Mesenchymal stem cell (in vitro differentiated cells and primary cell): ENCODE measurements around the gene GADD45A.

Experiments used
- DNase-seq: peaks from one replicate; pipeline ENCODE4 v3.0.0-alpha.2; 2013
- H2AFZ ChIP-seq: one replicate; pipeline ENCODE4 v1.6.1; 2013; ENCODE audit warnings: low read depth, mild to moderate bottlenecking, control low read depth, inconsistent platforms, low read length, moderate library complexity
- H2AK5ac ChIP-seq: 2 replicates; pipeline ENCODE4 v1.6.1; 2013; ENCODE audit warnings: low read length, moderate library complexity, mild to moderate bottlenecking, inconsistent platforms; ENCODE audit not compliant: severe bottlenecking
- H2BK120ac ChIP-seq: one replicate; pipeline ENCODE4 v1.6.1; 2013; ENCODE audit warnings: low read depth, mild to moderate bottlenecking, inconsistent platforms, low read length, moderate library complexity
- H2BK12ac ChIP-seq, 2 experiments: one replicate each; pipeline ENCODE4 v1.6.1; 2013; ENCODE audit warnings: inconsistent platforms in 2 of 2, low read length in 2 of 2, mild to moderate bottlenecking in 2 of 2, moderate library complexity in 2 of 2, control low read depth in 1 of 2
- H2BK15ac ChIP-seq: one replicate; pipeline ENCODE4 v1.6.1; 2013; ENCODE audit warnings: mild to moderate bottlenecking, low read depth, inconsistent platforms; ENCODE audit not compliant: poor library complexity, severe bottlenecking
- H2BK5ac ChIP-seq: 2 replicates; pipeline ENCODE4 v1.6.1; 2013; ENCODE audit warnings: low read depth, mild to moderate bottlenecking, low read length, control low read depth, inconsistent platforms; ENCODE audit not compliant: poor library complexity, severe bottlenecking
- H3K14ac ChIP-seq, 2 experiments: one replicate each; pipeline ENCODE4 v1.6.1; 2013; ENCODE audit warnings: inconsistent platforms in 2 of 2, low read length in 2 of 2, control low read depth in 1 of 2, mild to moderate bottlenecking in 1 of 2, moderate library complexity in 1 of 2
- H3K18ac ChIP-seq, 2 experiments: one replicate each; pipeline ENCODE4 v1.6.1; 2013; ENCODE audit warnings: inconsistent platforms in 2 of 2, low read length in 2 of 2, control low read depth in 1 of 2, low read depth in 1 of 2, mild to moderate bottlenecking in 1 of 2
- H3K23ac ChIP-seq, 2 experiments: one replicate each; pipeline ENCODE4 v1.6.1; 2013; ENCODE audit warnings: inconsistent platforms in 2 of 2, low read length in 2 of 2, mild to moderate bottlenecking in 2 of 2, moderate library complexity in 2 of 2, control low read depth in 1 of 2
- H3K27ac ChIP-seq: 2 replicates; pipeline ENCODE4 v1.5.1; 2013; ENCODE audit warnings: mild to moderate bottlenecking, moderate library complexity, low read length, control low read depth, inconsistent platforms; ENCODE audit not compliant: poor library complexity, severe bottlenecking
- H3K27me3 ChIP-seq, 2 experiments: 2 replicates each; pipeline versions ENCODE4 v1.6.1 to v1.7.0; 2013; ENCODE audit warnings: low read length in 2 of 2, mild to moderate bottlenecking in 2 of 2, moderate library complexity in 2 of 2, control low read depth in 1 of 2, inconsistent platforms in 1 of 2; ENCODE audit not compliant: control insufficient read depth in 1 of 2, insufficient read depth in 1 of 2
- H3K36me3 ChIP-seq, 2 experiments: 2 replicates each; pipeline versions ENCODE4 v1.6.1 to v1.7.0; 2013; ENCODE audit warnings: low read length in 2 of 2, control low read depth in 1 of 2, inconsistent platforms in 1 of 2, low read depth in 1 of 2, mild to moderate bottlenecking in 1 of 2; ENCODE audit not compliant: insufficient read depth in 2 of 2, control insufficient read depth in 1 of 2
- H3K4ac ChIP-seq, 2 experiments: one replicate each; pipeline ENCODE4 v1.6.1; 2013; ENCODE audit warnings: inconsistent platforms in 2 of 2, low read length in 2 of 2, mild to moderate bottlenecking in 2 of 2, moderate library complexity in 2 of 2, control low read depth in 1 of 2, low read depth in 1 of 2
- H3K4me1 ChIP-seq: 2 replicates; pipeline ENCODE4 v1.6.1; 2013; ENCODE audit warnings: low read depth, low read length, control low read depth; ENCODE audit not compliant: control insufficient read depth, insufficient read depth
- H3K4me2 ChIP-seq: 2 replicates; pipeline ENCODE4 v1.6.1; 2013; ENCODE audit warnings: low read length, mild to moderate bottlenecking, inconsistent platforms; ENCODE audit not compliant: poor library complexity, severe bottlenecking
- H3K4me3 ChIP-seq, 2 experiments: 2 replicates each; pipeline versions ENCODE4 v1.5.1 to v1.7.0; 2013; ENCODE audit warnings: low read length in 2 of 2, mild to moderate bottlenecking in 2 of 2, control low read depth in 1 of 2, low read depth in 1 of 2; ENCODE audit not compliant: insufficient read depth in 1 of 2
- H3K79me1 ChIP-seq: replicated peaks from 2 replicates; pipeline ENCODE4 v1.6.1; 2013; ENCODE audit warnings: mild to moderate bottlenecking, control low read depth, low read length, inconsistent platforms; ENCODE audit not compliant: poor library complexity, severe bottlenecking
- H3K9ac ChIP-seq: 2 replicates; pipeline ENCODE4 v1.7.0; 2013; ENCODE audit warnings: mild to moderate bottlenecking, low read length, moderate library complexity
- H3K9me3 ChIP-seq: 2 replicates; pipeline ENCODE4 v1.7.0; 2013; ENCODE audit warnings: mild to moderate bottlenecking, low read length; ENCODE audit not compliant: control insufficient read depth
- H4K8ac ChIP-seq: one replicate; pipeline ENCODE4 v1.6.1; 2013; ENCODE audit warnings: inconsistent platforms, mild to moderate bottlenecking, low read length, moderate library complexity
- H4K91ac ChIP-seq: one replicate; pipeline ENCODE4 v1.6.1; 2013; ENCODE audit warnings: mild to moderate bottlenecking, low read length, inconsistent platforms
- WGBS: methylation state at CpG from one replicate; pipeline ENCODE4 v1.1.7; 2013; ENCODE audit warnings: mixed read lengths; 5-methylcytosine and 5-hydroxymethylcytosine counted together

GADD45A gene

GRCh38 chr1:67673468-67674201 lies 11.4 kb upstream of the GADD45A start:
- H2AK5ac ChIP-seq: no peak overlapping the region
- no peak overlapping the region for H3K27ac ChIP-seq
- H3K4me2 ChIP-seq: no peak overlapping the region
- no peak overlapping the region for H2AFZ ChIP-seq
- no peaks in the 10 kb centered on the region for H3K9me3 ChIP-seq
- H2BK12ac ChIP-seq: no peak overlapping the region
- no peak overlapping the region for H3K4ac ChIP-seq
- H2BK5ac ChIP-seq: no peak overlapping the region
- H3K4me3 ChIP-seq: no peak overlapping the region
- peaks cover 2% of the 10 kb centered on the region for H3K4me1 ChIP-seq
- H3K9ac ChIP-seq: no peak overlapping the region
- DNase-seq: no peak
- no peaks in the 10 kb centered on the region for H3K36me3 ChIP-seq
- H3K14ac ChIP-seq: no peak overlapping the region
- no peak overlapping the region for H4K91ac ChIP-seq
- no peak overlapping the region for H3K23ac ChIP-seq
- no peaks in the 10 kb centered on the region for H3K79me1 ChIP-seq
- no peak overlapping the region for H3K18ac ChIP-seq
- H2BK120ac ChIP-seq: no peak overlapping the region
- H2BK15ac ChIP-seq: no peak overlapping the region
- no CpG with 5 or more reads among the region's 1 CpG for WGBS
- no peaks in the 10 kb centered on the region for H3K27me3 ChIP-seq
- no peak overlapping the region for H4K8ac ChIP-seq

- peak overlapping the region; percentile 66 for H3K9ac ChIP-seq
- no peak overlapping the region for H3K27ac ChIP-seq
- H3K14ac ChIP-seq: no peak overlapping the region
- peak overlapping the region in 1 of 2 experiments; percentile 34 for H3K18ac ChIP-seq
- H3K9me3 ChIP-seq: no peaks in the 10 kb centered on the region
- no peak overlapping the region for H3K23ac ChIP-seq
- no peaks in the 10 kb centered on the region for H3K36me3 ChIP-seq
- H3K4me1 ChIP-seq: peaks cover 2% of the 10 kb centered on the region
- H2BK120ac ChIP-seq: no peak overlapping the region
- H3K4me2 ChIP-seq: no peak overlapping the region
- no peak overlapping the region for H3K4ac ChIP-seq
- no peak for DNase-seq
- H4K91ac ChIP-seq: no peak overlapping the region
- 34% methylated on average over 4 of the region's 4 CpGs for WGBS
- H2BK15ac ChIP-seq: no peak overlapping the region
- no peaks in the 10 kb centered on the region for H3K79me1 ChIP-seq
- no peaks in the 10 kb centered on the region for H3K27me3 ChIP-seq
- no peak overlapping the region for H4K8ac ChIP-seq
- no peak overlapping the region for H2AK5ac ChIP-seq
- no peak overlapping the region for H2BK12ac ChIP-seq
- no peak overlapping the region for H2BK5ac ChIP-seq
- H3K4me3 ChIP-seq: no peak overlapping the region
- no peak overlapping the region for H2AFZ ChIP-seq
Measured at GRCh38 chr1:67674260-67675011, 10.6 kb upstream of the GADD45A start.

GRCh38 chr1:67675800-67676199 lies 9.2 kb upstream of the GADD45A start:
- Histone ChIP-seq H3K18ac (no peak overlapping the region), H2BK120ac (no peak overlapping the region), H3K4me3 (no peak overlapping the region), H2BK12ac (no peak overlapping the region), H3K4ac (no peak overlapping the region), H3K9me3 (no peaks in the 10 kb centered on the region), H3K4me1 (peaks cover 2% of the 10 kb centered on the region), H3K36me3 (no peaks in the 10 kb centered on the region), H3K23ac (no peak overlapping the region), H3K4me2 (no peak overlapping the region), H3K27ac (no peak overlapping the region), H3K27me3 (no peaks in the 10 kb centered on the region), H2BK15ac (no peak overlapping the region), H3K14ac (no peak overlapping the region), H4K8ac (no peak overlapping the region), H2AK5ac (no peak overlapping the region), H4K91ac (no peak overlapping the region), H2AFZ (no peak overlapping the region), H2BK5ac (no peak overlapping the region), H3K79me1 (no peaks in the 10 kb centered on the region), H3K9ac (no peak overlapping the region)
- WGBS: 88% methylated on average over 2 of the region's 2 CpGs
- no peak for DNase-seq

- no peaks in the 10 kb centered on the region for H3K9me3 ChIP-seq
- no peak overlapping the region for H2BK120ac ChIP-seq
- H3K9ac ChIP-seq: no peak overlapping the region
- H3K4me3 ChIP-seq: no peak overlapping the region
- WGBS: no CpG with 5 or more reads among the region's 2 CpGs
- H3K4ac ChIP-seq: no peak overlapping the region
- H3K14ac ChIP-seq: no peak overlapping the region
- H3K4me2 ChIP-seq: no peak overlapping the region
- peaks cover 2% of the 10 kb centered on the region for H3K4me1 ChIP-seq
- H2AK5ac ChIP-seq: no peak overlapping the region
- no peaks in the 10 kb centered on the region for H3K36me3 ChIP-seq
- H2BK12ac ChIP-seq: no peak overlapping the region
- H4K91ac ChIP-seq: no peak overlapping the region
- H3K27me3 ChIP-seq: no peaks in the 10 kb centered on the region
- no peaks in the 10 kb centered on the region for H3K79me1 ChIP-seq
- H4K8ac ChIP-seq: no peak overlapping the region
- no peak overlapping the region for H3K27ac ChIP-seq
- DNase-seq: no peak
- no peak overlapping the region for H3K18ac ChIP-seq
- no peak overlapping the region for H2BK5ac ChIP-seq
- no peak overlapping the region for H3K23ac ChIP-seq
- no peak overlapping the region for H2BK15ac ChIP-seq
- H2AFZ ChIP-seq: no peak overlapping the region
Measured at GRCh38 chr1:67676287-67676686, 8.7 kb upstream of the GADD45A start.
